HG03095 (cell line): ENCODE measurements around the gene UBE2N.
"Not testable (repeated sequence)": the region's sequence is repeated elsewhere in the genome, so short reads cannot be mapped to it uniquely, and the experiment has no call there.

ENCODE experiments used
- ATAC-seq: cut with Tn5 transposase; IDR thresholded peaks from one replicate; pipeline ENCODE4 v1.9.1; 2021; ENCODE audit warnings: moderate library complexity; ENCODE audit not compliant: unreplicated experiment

UBE2N gene

GRCh38 chr12:93447555-93448290 lies 6.0 kb upstream of the UBE2N start:
- ATAC-seq, result no peak

DNA sequence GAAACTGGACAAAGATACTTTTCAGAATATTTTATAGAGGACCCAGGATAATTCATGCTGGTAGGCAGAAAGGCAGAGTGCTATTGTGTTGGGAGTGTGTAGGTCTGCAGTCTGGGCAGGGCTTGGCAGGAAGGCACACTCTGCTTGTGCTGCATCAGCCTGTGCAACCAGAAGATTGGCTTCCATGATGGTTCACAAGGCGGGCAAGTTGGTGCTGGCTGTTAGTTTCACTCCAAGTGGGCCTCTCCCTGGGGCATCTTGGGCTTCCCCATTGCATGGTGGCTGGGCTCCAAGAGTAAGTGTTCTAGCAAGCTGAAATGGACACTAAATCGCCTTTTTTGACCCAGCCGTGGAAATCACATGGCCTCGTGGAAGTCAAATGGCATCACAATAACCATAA lies 1.8 kb upstream of the UBE2N start:
- no peak for ATAC-seq

- ATAC-seq, result no peak
Measured at GRCh38 chr12:93442411-93443340, 929 bp upstream of the UBE2N start.

DNA sequence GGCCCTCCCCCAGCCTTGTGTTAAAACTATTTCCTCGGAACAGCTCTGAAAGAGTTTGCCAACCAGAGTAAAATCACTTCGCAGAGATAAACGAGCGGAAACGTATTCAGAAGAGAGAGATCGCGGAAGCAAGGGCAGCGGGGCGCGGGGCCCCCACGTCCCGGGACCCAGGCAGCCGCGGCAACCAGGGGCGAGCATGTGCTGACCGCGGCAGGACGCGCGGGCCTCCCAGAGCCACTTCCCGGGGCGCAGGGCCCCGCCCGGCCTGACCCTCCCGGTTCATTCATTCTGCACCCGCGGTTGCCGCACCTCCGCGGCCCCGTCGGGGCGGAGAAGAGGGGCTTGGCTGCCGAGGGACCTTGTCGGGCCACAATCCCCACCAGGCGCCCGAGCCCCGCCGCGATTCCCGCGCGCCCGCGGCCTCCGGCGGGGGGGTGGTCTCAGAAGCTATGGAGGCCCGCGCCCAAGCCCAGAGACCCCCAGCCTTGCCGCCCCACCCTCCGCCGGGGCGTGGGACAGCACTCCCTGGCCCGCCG lies 598 bp downstream of the UBE2N start:
- ATAC-seq, result no peak

GRCh38 chr12:93440043-93440835 lies 1.5 kb downstream of the UBE2N start:
- no peak for ATAC-seq

GRCh38 chr12:93438266-93439050 lies 3.3 kb downstream of the UBE2N start:
- ATAC-seq, result no peak

DNA sequence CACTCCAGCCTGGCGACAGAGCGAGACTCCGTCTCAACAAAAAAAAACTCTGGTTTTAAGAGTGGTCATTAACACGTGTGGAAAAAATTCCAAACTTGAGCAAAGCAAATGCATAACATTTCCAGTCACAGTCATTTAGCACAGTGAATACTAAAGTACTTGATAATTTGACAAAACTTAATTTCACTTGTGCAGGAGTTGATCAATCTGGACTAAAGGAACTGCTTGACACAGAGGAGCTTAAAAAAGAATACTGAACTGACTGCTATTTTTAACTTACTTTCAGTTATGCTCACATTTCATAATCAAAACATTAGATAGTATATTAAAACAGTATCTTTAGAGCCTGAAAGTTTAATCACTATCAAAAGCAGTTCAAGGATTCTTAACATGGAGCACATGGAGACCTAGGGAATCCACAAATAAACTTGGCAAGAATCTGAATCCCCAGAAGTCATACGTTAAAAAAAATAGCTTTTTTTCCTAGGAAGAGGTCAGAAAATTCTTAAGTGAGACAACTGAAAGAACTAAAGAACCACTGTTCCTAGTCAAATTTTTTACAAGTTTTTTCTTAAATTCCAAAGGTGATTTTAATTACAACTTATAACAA lies 7.4 kb downstream of the UBE2N start:
- ATAC-seq, result no peak

DNA sequence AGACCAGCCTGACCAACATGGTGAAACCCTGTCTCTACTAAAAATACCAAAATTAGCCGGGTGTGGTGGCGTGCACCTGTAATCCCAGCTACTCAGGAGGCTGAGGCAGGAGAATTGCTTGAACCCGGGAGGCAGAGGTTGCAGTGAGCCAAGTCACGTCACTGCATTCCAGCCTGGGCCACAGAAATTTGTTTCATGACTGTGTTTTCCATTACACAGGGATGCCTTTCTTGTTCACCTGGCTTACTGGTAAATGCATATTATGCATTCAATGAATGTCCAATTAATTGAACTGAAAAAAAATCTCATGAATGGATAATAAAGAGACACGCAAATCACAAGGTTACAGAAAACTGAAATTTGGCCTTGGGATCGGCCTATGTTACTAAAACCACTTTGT lies 9.7 kb downstream of the UBE2N start:
- ATAC-seq, result not testable (repeated sequence)

- no peak for ATAC-seq
Measured at GRCh38 chr12:93430280-93430679, 11.5 kb downstream of the UBE2N start.

- no peak for ATAC-seq
Measured at GRCh38 chr12:93429852-93430251, 11.9 kb downstream of the UBE2N start.

- no peak for ATAC-seq
Measured at GRCh38 chr12:93429448-93429847, 12.3 kb downstream of the UBE2N start.

DNA sequence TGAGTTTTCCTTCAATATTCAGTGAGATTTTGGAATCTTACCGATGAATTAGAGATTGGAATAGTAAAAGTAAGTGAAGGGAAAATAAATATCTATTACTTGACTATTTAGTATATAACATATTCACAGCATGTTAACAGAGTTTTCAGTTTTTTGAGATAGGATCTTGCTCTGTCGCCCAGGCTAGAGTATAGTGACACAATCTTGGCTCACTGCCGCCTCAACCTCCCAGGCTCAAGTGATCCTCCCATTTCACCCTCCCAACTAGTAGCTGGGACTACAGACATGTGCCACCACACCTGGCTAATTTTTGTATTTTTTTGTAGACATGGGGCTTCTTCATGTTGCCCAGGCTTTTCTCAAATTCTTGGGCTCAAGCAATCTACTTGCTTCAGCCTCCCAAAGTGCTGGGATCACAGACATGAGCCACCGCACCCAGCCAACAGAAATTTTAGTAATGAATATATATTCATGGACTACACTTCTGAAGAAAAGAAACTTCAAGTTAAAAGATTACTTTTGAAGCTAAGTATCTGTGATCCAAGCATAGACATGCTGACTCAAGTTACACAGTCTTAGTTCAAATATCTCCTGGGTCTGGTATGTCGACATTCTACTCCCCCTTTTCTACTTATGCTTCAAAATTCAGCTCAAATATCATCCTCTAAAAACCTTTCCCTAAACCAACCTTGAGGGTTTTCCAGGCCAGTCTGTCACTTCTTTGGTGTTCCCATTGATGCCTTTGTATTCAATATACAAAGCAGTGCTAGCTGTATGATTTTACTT lies 13.8 kb downstream of the UBE2N start:
- no peak for ATAC-seq

DNA sequence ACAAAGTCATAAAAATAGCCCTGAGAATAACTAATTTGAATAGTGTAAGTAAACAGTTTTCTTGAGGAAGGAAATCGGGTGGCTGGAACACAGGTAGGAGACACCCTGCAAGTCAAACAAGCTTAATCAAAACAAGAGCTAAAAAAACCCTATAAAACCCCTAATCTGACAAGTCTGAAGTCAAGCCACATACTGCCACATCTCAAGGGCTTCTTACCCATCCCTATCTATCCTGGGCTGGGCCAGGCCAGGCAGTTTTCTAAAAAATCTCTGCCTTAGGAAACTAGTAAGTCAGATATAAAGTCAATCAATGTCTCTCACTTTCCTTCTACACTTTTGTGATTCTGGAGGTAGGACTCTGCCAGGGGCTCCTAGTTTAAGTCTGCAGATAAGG lies 15.3 kb downstream of the UBE2N start:
- ATAC-seq, result no peak

DNA sequence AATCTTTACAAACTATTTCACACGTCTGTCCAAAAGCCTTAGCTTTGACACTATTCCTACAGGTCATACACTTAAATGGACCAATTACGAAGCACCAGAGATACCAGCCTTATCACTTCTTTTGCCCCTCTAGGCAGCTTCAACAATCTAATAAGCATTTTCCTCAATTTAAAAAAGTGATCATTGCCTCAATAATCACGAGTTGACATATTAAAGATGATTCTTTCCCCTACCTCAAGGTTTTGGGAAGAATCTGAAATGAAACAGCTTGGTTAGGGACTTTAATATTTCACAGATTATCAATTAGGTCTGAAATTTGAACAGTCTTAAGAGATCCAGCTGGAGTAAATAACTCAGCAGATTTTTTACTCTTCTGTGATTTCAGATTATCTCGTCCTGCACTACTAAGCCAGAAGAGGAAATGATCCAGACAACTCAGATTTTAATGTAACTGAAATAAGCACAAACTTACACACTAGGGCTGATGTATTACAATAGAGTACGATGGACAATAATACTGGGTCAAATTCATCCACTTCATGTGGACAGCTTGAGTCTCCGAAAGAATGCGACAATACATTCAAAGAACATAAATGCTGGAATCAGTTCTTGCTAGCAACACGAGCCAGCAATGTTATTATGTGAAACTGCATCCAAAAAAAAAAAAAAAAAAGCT lies 15.9 kb downstream of the UBE2N start:
- ATAC-seq, result no peak

GRCh38 chr12:93422050-93422449 lies 19.7 kb downstream of the UBE2N start:
- no peak for ATAC-seq

DNA sequence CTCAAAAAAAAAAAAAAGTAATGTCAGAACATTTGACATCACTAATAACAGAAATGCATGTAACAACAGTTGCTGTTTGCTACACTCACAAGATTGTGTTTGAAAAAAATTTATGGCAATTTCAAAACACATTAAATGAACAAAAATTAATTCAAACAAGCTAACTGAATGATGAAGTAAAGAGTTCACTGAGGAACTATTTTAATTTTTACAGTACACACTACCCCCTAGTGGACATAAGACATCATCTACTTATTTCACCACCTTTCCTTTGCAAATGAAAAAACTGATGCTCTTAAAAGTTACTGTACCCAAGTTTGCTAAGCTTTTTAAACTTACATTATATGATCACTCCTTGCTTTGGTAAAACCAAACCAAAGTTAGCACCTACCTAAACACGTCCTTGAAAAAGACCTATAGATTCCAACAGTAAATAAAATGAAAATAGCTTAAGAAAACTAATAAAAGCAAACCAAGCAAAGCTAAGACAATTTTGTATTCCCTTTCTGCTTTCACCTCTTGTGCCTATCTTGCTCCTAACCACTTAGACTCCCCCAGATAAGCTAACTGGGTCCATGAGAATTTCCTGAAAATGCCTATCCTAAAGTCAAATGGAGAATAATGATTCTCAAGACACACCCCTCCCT lies 22.2 kb downstream of the UBE2N start:
- ATAC-seq, result no peak

GRCh38 chr12:93417967-93418480 lies 23.7 kb downstream of the UBE2N start:
- no peak for ATAC-seq
